T-cell (primary cell): Measurements from ENCODE around the gene FERMT1. TPM values are rescaled to one million over a fixed set of nuclear protein-coding genes. Genes with fewer than 3 reads are reported as not detected.
"Not testable (repeated sequence)": the region's sequence is repeated elsewhere in the genome, so short reads cannot be mapped to it uniquely, and the experiment has no call there.

Experiments
- ATAC-seq, 4 experiments: fragments of 200-7000 bp in 3 of 4; fragments of 150-1000 bp in 1 of 4; cut with Tn5 transposase; replicated peaks in 1 of 4; 1 replicate in 3 of 4; 2 replicates in 1 of 4; pipeline ENCODE4 v1.10.0; 2021; ENCODE audit warnings: moderate library complexity in 3 of 4, mild to moderate bottlenecking in 2 of 4, moderate number of reproducible peaks in 1 of 4
- CTCF ChIA-PET, 2 donors: fragments of 300-600 bp; sonication (Branson Sonifier 250); formaldehyde crosslinking; loops; one replicate each; lab custom pipeline; 2022; ENCODE audit warnings: antibody characterized with exemption in 2 of 2; lab: Charles Lee
- POLR2A ChIA-PET, 2 donors: fragments of 300-600 bp; sonication (Branson Sonifier 250); formaldehyde crosslinking; loops; one replicate each; lab custom pipeline; 2022; ENCODE audit warnings: antibody characterized with exemption in 2 of 2; lab: Charles Lee
- DNase-seq, 35 experiments: peaks; one replicate each; pipeline versions ENCODE4 v3.0.0 to v3.0.0-alpha.2; 2013 to 2023
- H3K27ac ChIP-seq: one replicate; pipeline ENCODE4 v1.5.1; 2013; ENCODE audit warnings: low read length
- H3K27me3 ChIP-seq, 2 experiments: replicated peaks in 1 of 2; 1 replicate in 1 of 2; 2 replicates in 1 of 2; pipeline versions ENCODE4 v1.6.1 to v1.7.0; 2013; ENCODE audit warnings: low read length in 1 of 2, mixed read lengths in 1 of 2; ENCODE audit not compliant: control insufficient read depth in 2 of 2, insufficient read depth in 2 of 2; ENCODE audit errors: extremely low read depth in 1 of 2
- H3K36me3 ChIP-seq, 2 donors: 1 replicate in 1 of 2; 2 replicates in 1 of 2; pipeline versions ENCODE4 v1.6.1 to v1.7.0; 2013; ENCODE audit warnings: low read length in 1 of 2; ENCODE audit not compliant: control insufficient read depth in 2 of 2, insufficient read depth in 1 of 2; ENCODE audit errors: extremely low read depth in 1 of 2
- H3K4me1 ChIP-seq, 2 experiments: 1 replicate in 1 of 2; 2 replicates in 1 of 2; pipeline versions ENCODE4 v1.6.1 to v1.7.0; 2013; ENCODE audit warnings: low read length in 2 of 2, mixed read lengths in 1 of 2; ENCODE audit not compliant: insufficient read depth in 2 of 2, control insufficient read depth in 1 of 2; ENCODE audit errors: extremely low read depth in 1 of 2
- H3K4me3 ChIP-seq, 2 donors: 1 replicate in 1 of 2; 2 replicates in 1 of 2; pipeline versions ENCODE4 v1.5.1 to v1.7.0; 2013; ENCODE audit warnings: mild to moderate bottlenecking in 2 of 2, low read length in 1 of 2, moderate library complexity in 1 of 2; ENCODE audit not compliant: control insufficient read depth in 1 of 2; ENCODE audit errors: extremely low read depth in 1 of 2
- H3K9me3 ChIP-seq: 2 replicates; pipeline ENCODE4 v1.7.0; 2013
- H3K27ac Mint-ChIP-seq, 2 donors: one replicate each; pipeline ENCODE4 v1.8.0; 2020 to 2021; ENCODE audit warnings: mild to moderate bottlenecking in 2 of 2, mixed read lengths in 2 of 2
- H3K27me3 Mint-ChIP-seq, 2 donors: one replicate each; pipeline ENCODE4 v1.8.0; 2021 to 2022; ENCODE audit warnings: mixed read lengths in 2 of 2
- H3K36me3 Mint-ChIP-seq: one replicate; pipeline ENCODE4 v1.8.0; 2021; ENCODE audit warnings: mixed read lengths
- H3K4me1 Mint-ChIP-seq, 3 donors: one replicate each; pipeline ENCODE4 v1.8.0; 2020 to 2022; ENCODE audit warnings: mixed read lengths in 3 of 3, mild to moderate bottlenecking in 1 of 3
- H3K4me3 Mint-ChIP-seq, 3 donors: one replicate each; pipeline ENCODE4 v1.8.0; 2020 to 2022; ENCODE audit warnings: mild to moderate bottlenecking in 3 of 3, mixed read lengths in 3 of 3, moderate library complexity in 3 of 3
- H3K9me3 Mint-ChIP-seq, 3 donors: one replicate each; pipeline ENCODE4 v1.8.0; 2020 to 2022; ENCODE audit warnings: mixed read lengths in 3 of 3
- WGBS: methylation state at CpG from one replicate; pipeline ENCODE4 v1.1.5; 2013; ENCODE audit warnings: missing lambda C conversion rate; ENCODE audit not compliant: insufficient coverage; 5-methylcytosine and 5-hydroxymethylcytosine counted together
- total RNA-seq, 35 experiments: library from RNA in 6 of 35; stranded (reverse) in 6 of 35; fragments of 120-200 nt in 1 of 35; gene quantifications; one replicate each; pipeline versions ENCODE4 v1.2.1 to v1.2.4 and lab custom pipeline; 2013 to 2026

Gene FERMT1
- total RNA-seq, 5 donors from 2014 or later (not counting 1 experiment from before 2014, with no cell fraction given) = 0.20 to 0.22 TPM; not detected in 3

GRCh38 chr20:6113951-6114350, 8.9 kb downstream of the FERMT1 start:
- no peak for DNase-seq
- Mint-ChIP-seq H3K27ac (no peak overlapping the region), H3K9me3 (peaks cover 5 to 20% (median 20%) of the 10 kb centered on the region in 3 donors), H3K36me3 (no peaks in the 10 kb centered on the region), H3K27me3 (peaks cover 5 to 7% of the 10 kb centered on the region in 2 donors), H3K4me3 (no peak overlapping the region), H3K4me1 (no peaks in the 10 kb centered on the region)
- Histone ChIP-seq H3K27me3 (peaks cover 0 to under 1% of the 10 kb centered on the region in 2 experiments), H3K36me3 (no peaks in the 10 kb centered on the region), H3K4me1 (no peaks in the 10 kb centered on the region), H3K4me3 (no peak overlapping the region), H3K27ac (no peak overlapping the region), H3K9me3 (no peaks in the 10 kb centered on the region)
- ChIA-PET CTCF (interaction anchor here in 1 of 2 donors (0.5 kb wide), 1 partner anchor 84 kb away, joined by 3 read pairs; no protein-coding TSS in a partner anchor), POLR2A (no interaction called here)
- WGBS = 62% methylated on average over 3 of the region's 3 CpGs
- no peak for ATAC-seq

- H3K27me3 ChIP-seq, H3K36me3 ChIP-seq, H3K4me3 ChIP-seq, H3K4me1 ChIP-seq, H3K27me3 Mint-ChIP-seq, H3K36me3 Mint-ChIP-seq, CTCF ChIA-PET, H3K4me3 Mint-ChIP-seq, ATAC-seq, POLR2A ChIA-PET, DNase-seq, H3K9me3 ChIP-seq, H3K27ac ChIP-seq, H3K4me1 Mint-ChIP-seq, H3K27ac Mint-ChIP-seq: not testable (repeated sequence)
- WGBS = 83% methylated on average over 1 of the region's 2 CpGs
- peaks cover 5 to 20% (median 20%) of the 10 kb centered on the region in 3 donors for H3K9me3 Mint-ChIP-seq
Measured at GRCh38 chr20:6112965-6113364, 9.9 kb downstream of the FERMT1 start.

- Mint-ChIP-seq H3K9me3 (peaks cover 4 to 5% (median 5%) of the 10 kb centered on the region in 3 donors), H3K4me1 (no peaks in the 10 kb centered on the region), H3K27ac (no peak overlapping the region), H3K27me3 (peaks cover 10 to 15% of the 10 kb centered on the region in 2 donors), H3K4me3 (no peak overlapping the region), H3K36me3 (no peaks in the 10 kb centered on the region)
- POLR2A ChIA-PET = no interaction called here
- CTCF ChIA-PET = no interaction called here
- Histone ChIP-seq H3K4me1 (no peaks in the 10 kb centered on the region), H3K27ac (no peak overlapping the region), H3K9me3 (no peaks in the 10 kb centered on the region), H3K27me3 (peaks cover 3% of the 10 kb centered on the region in 2 experiments), H3K36me3 (no peaks in the 10 kb centered on the region), H3K4me3 (no peak overlapping the region)
- ATAC-seq (no peak), DNase-seq (no peak)
- WGBS = 74% methylated on average over 3 of the region's 3 CpGs
Measured at GRCh38 chr20:6108330-6108729, 14.5 kb downstream of the FERMT1 start.

- Histone ChIP-seq H3K4me1 (no peaks in the 10 kb centered on the region), H3K9me3 (no peaks in the 10 kb centered on the region), H3K27ac (no peak overlapping the region), H3K36me3 (no peaks in the 10 kb centered on the region), H3K4me3 (no peak overlapping the region), H3K27me3 (peaks cover 3% of the 10 kb centered on the region in 2 experiments)
- no peaks in the 10 kb centered on the region for H3K36me3 Mint-ChIP-seq
- WGBS = 74% methylated on average over 4 of the region's 7 CpGs
- POLR2A ChIA-PET = no interaction called here
- no peaks in the 10 kb centered on the region for H3K4me1 Mint-ChIP-seq
- no peaks in the 10 kb centered on the region for H3K9me3 Mint-ChIP-seq
- no peak overlapping the region for H3K27ac Mint-ChIP-seq
- no peak for ATAC-seq
- CTCF ChIA-PET = no interaction called here
- H3K4me3 Mint-ChIP-seq = no peak overlapping the region
- DNase-seq = no peak
- H3K27me3 Mint-ChIP-seq = peaks cover 9 to 26% of the 10 kb centered on the region in 2 donors
Measured at GRCh38 chr20:6104493-6105188, 18.2 kb downstream of the FERMT1 start.

- CTCF ChIA-PET = no interaction called here
- Mint-ChIP-seq H3K36me3 (no peaks in the 10 kb centered on the region), H3K27ac (no peak overlapping the region), H3K9me3 (no peaks in the 10 kb centered on the region), H3K27me3 (peaks cover 4 to 19% of the 10 kb centered on the region in 2 donors), H3K4me3 (no peak overlapping the region), H3K4me1 (no peaks in the 10 kb centered on the region)
- H3K27me3 ChIP-seq = peaks cover 3% of the 10 kb centered on the region in 2 experiments
- H3K36me3 ChIP-seq = no peaks in the 10 kb centered on the region
- ATAC-seq = no peak
- DNase-seq = no peak
- POLR2A ChIA-PET = no interaction called here
- no CpG with 5 or more reads among the region's 1 CpG for WGBS
- no peak overlapping the region for H3K27ac ChIP-seq
- H3K4me3 ChIP-seq = no peak overlapping the region
- H3K9me3 ChIP-seq = no peaks in the 10 kb centered on the region
- no peaks in the 10 kb centered on the region for H3K4me1 ChIP-seq
Measured at GRCh38 chr20:6103301-6103700, 19.5 kb downstream of the FERMT1 start.

- Mint-ChIP-seq H3K27ac (no peak overlapping the region), H3K4me1 (no peaks in the 10 kb centered on the region), H3K4me3 (no peak overlapping the region), H3K36me3 (no peaks in the 10 kb centered on the region), H3K27me3 (peaks cover 12 to 26% of the 10 kb centered on the region in 2 donors), H3K9me3 (no peaks in the 10 kb centered on the region)
- ChIA-PET CTCF (no interaction called here), POLR2A (no interaction called here)
- Histone ChIP-seq H3K9me3 (no peaks in the 10 kb centered on the region), H3K4me3 (no peak overlapping the region), H3K36me3 (no peaks in the 10 kb centered on the region), H3K27me3 (peaks cover 0 to 3% of the 10 kb centered on the region in 2 experiments), H3K27ac (no peak overlapping the region), H3K4me1 (no peaks in the 10 kb centered on the region)
- no CpG with 5 or more reads among the region's 2 CpGs for WGBS
- DNase-seq (no peak), ATAC-seq (no peak)
Measured at GRCh38 chr20:6101346-6101745, 21.5 kb downstream of the FERMT1 start.
